IMR-90 (cell line): Measurements from ENCODE around the gene SLC6A20. TPM values are rescaled to one million over a fixed set of nuclear protein-coding genes. Genes with fewer than 3 reads are reported as not detected.

ENCODE experiments used
- ATAC-seq: fragments of 200-7000 bp; cut with Tn5 transposase; 2 replicates; pipeline ENCODE4 v1.9.1; 2020; ENCODE audit warnings: low read depth, mild to moderate bottlenecking, moderate library complexity
- BruUV-seq: library from RNA; stranded (reverse); fragments of 400-500 nt; replicated peaks from 2 replicates; lab custom pipeline; 2021; lab: Mats Ljungman, UMichigan
- CTCF ChIA-PET: fragments of 300-600 bp; formaldehyde crosslinking; extraction: SDS; loops from one replicate; lab custom pipeline; 2021; ENCODE audit warnings: antibody characterized with exemption; lab: Yijun Ruan, JAX
- POLR2A ChIA-PET: fragments of 300-600 bp; sonication (Branson Sonifier 250); formaldehyde crosslinking; loops from one replicate; lab custom pipeline; 2022; ENCODE audit warnings: antibody characterized with exemption; ENCODE audit not compliant: unreplicated experiment; lab: Charles Lee
- DNase-seq: peaks from one replicate; pipeline ENCODE4 v3.0.0; 2013
- H2AFZ ChIP-seq: replicated peaks from 2 replicates; pipeline ENCODE3; 2013; ENCODE audit warnings: low read length, mild to moderate bottlenecking; ENCODE audit not compliant: poor library complexity
- H2AK5ac ChIP-seq: 2 replicates; pipeline ENCODE4 v1.6.1; 2013; ENCODE audit warnings: low read depth, low read length, inconsistent platforms
- H2AK9ac ChIP-seq: replicated peaks from 2 replicates; pipeline ENCODE3; 2013; ENCODE audit warnings: mild to moderate bottlenecking, low read depth, low read length, moderate library complexity; ENCODE audit not compliant: poor library complexity
- H2BK120ac ChIP-seq: 2 replicates; pipeline ENCODE4 v1.6.1; 2013; ENCODE audit warnings: low read depth, low read length, inconsistent platforms
- H2BK15ac ChIP-seq: 3 replicates; pipeline ENCODE4 v1.6.1; 2013; ENCODE audit warnings: low read depth, low read length, inconsistent platforms
- H2BK20ac ChIP-seq: 2 replicates; pipeline ENCODE4 v1.6.1; 2013; ENCODE audit warnings: low read depth, mild to moderate bottlenecking, inconsistent platforms, low read length, moderate library complexity
- H2BK5ac ChIP-seq: 2 replicates; pipeline ENCODE4 v1.6.1; 2013; ENCODE audit warnings: mild to moderate bottlenecking, low read depth, low read length, inconsistent platforms; ENCODE audit not compliant: poor library complexity, severe bottlenecking
- H3K14ac ChIP-seq: replicated peaks from 2 replicates; pipeline ENCODE4 v1.6.1; 2013; ENCODE audit warnings: low read depth, low read length, inconsistent platforms
- H3K18ac ChIP-seq: 2 replicates; pipeline ENCODE4 v1.6.1; 2013; ENCODE audit warnings: low read depth, low read length, control low read depth
- H3K23ac ChIP-seq: 2 replicates; pipeline ENCODE4 v1.6.1; 2013; ENCODE audit warnings: low read depth, low read length, inconsistent platforms
- H3K27ac ChIP-seq: 2 replicates; pipeline ENCODE4 v1.5.1; 2013; ENCODE audit warnings: mild to moderate bottlenecking, control low read depth, low read length; ENCODE audit not compliant: insufficient read depth
- H3K27me3 ChIP-seq: 2 replicates; pipeline ENCODE4 v1.6.1; 2013; ENCODE audit warnings: low read length; ENCODE audit not compliant: control insufficient read depth, insufficient read depth
- H3K36me3 ChIP-seq: 2 replicates; pipeline ENCODE4 v1.6.1; 2013; ENCODE audit warnings: low read length, mixed read lengths; ENCODE audit not compliant: control insufficient read depth, insufficient read depth
- H3K4ac ChIP-seq: 2 replicates; pipeline ENCODE4 v1.6.1; 2013; ENCODE audit warnings: low read depth, low read length, inconsistent platforms
- H3K4me1 ChIP-seq: 2 replicates; pipeline ENCODE4 v1.6.1; 2013; ENCODE audit warnings: low read length, mixed read lengths; ENCODE audit not compliant: control insufficient read depth, insufficient read depth
- H3K4me2 ChIP-seq: 2 replicates; pipeline ENCODE4 v1.6.1; 2013; ENCODE audit warnings: low read depth, mild to moderate bottlenecking, control low read depth, low read length, moderate library complexity
- H3K4me3 ChIP-seq: 2 replicates; pipeline ENCODE4 v1.5.1; 2013; ENCODE audit warnings: low read depth, mild to moderate bottlenecking, control low read depth, low read length, moderate library complexity; ENCODE audit not compliant: insufficient read depth
- H3K56ac ChIP-seq: 2 replicates; pipeline ENCODE4 v1.6.1; 2013; ENCODE audit warnings: low read length, inconsistent platforms; ENCODE audit not compliant: insufficient read depth; ENCODE audit errors: extremely low read depth
- H3K79me1 ChIP-seq, 2 experiments: 2 replicates each; pipeline ENCODE4 v1.6.1; 2013; ENCODE audit warnings: low read length in 2 of 2, inconsistent platforms in 1 of 2, low read depth in 1 of 2
- H3K9ac ChIP-seq: 2 replicates; pipeline ENCODE4 v1.6.1; 2013; ENCODE audit warnings: low read depth, low read length, control low read depth
- H3K9me1 ChIP-seq: 2 replicates; pipeline ENCODE4 v1.6.1; 2013; ENCODE audit warnings: low read length, inconsistent platforms; ENCODE audit not compliant: insufficient read depth
- H3K9me3 ChIP-seq: 2 replicates; pipeline ENCODE4 v1.6.1; 2013; ENCODE audit warnings: low read length; ENCODE audit not compliant: control insufficient read depth, insufficient read depth
- H4K20me1 ChIP-seq: 2 replicates; pipeline ENCODE4 v1.6.1; 2013; ENCODE audit warnings: low read length, inconsistent platforms; ENCODE audit not compliant: insufficient read depth
- H4K5ac ChIP-seq: 2 replicates; pipeline ENCODE4 v1.6.1; 2013; ENCODE audit warnings: mild to moderate bottlenecking, low read depth, low read length, control low read depth
- H4K8ac ChIP-seq, 2 experiments: 2 replicates each; pipeline ENCODE4 v1.6.1; 2013; ENCODE audit warnings: low read depth in 2 of 2, low read length in 2 of 2, control low read depth in 1 of 2, inconsistent platforms in 1 of 2
- H4K91ac ChIP-seq: 2 replicates; pipeline ENCODE4 v1.6.1; 2013; ENCODE audit warnings: low read depth, low read length, inconsistent platforms; ENCODE audit not compliant: insufficient read depth
- BHLHE40 ChIP-seq: fragments of 150-350 bp; IDR thresholded peaks from 2 replicates; pipeline ENCODE4 v1.6.1; 2016; ENCODE audit warnings: mild to moderate bottlenecking, low read depth, low read length
- CEBPB ChIP-seq: IDR thresholded peaks from 2 replicates; pipeline ENCODE4 v1.6.1; 2012; ENCODE audit warnings: low read depth, low read length, improper control_type of control experiment
- CHD1 ChIP-seq: IDR thresholded peaks from 2 replicates; pipeline ENCODE4 v1.6.1; 2012; ENCODE audit warnings: low read depth, low read length, improper control_type of control experiment
- FOS ChIP-seq: fragments of 150-350 bp; IDR thresholded peaks from 2 replicates; pipeline ENCODE4 v1.6.1; 2016; ENCODE audit warnings: low read depth, low read length
- MXI1 ChIP-seq: IDR thresholded peaks from 2 replicates; pipeline ENCODE4 v1.6.1; 2012; ENCODE audit warnings: low read depth, mild to moderate bottlenecking, low read length, moderate library complexity, borderline replicate concordance
- NFE2L2 ChIP-seq: fragments of 150-350 bp; IDR thresholded peaks from 2 replicates; pipeline ENCODE4 v1.6.1; 2016; ENCODE audit warnings: low read depth, mild to moderate bottlenecking, low read length
- RCOR1 ChIP-seq: IDR thresholded peaks from 2 replicates; pipeline ENCODE4 v1.6.1; 2012; ENCODE audit warnings: mild to moderate bottlenecking, low read length, improper control_type of control experiment; ENCODE audit not compliant: insufficient replicate concordance
- SMC3 ChIP-seq: fragments of 150-350 bp; IDR thresholded peaks from 2 replicates; pipeline ENCODE4 v1.6.1; 2016; ENCODE audit warnings: low read depth, mild to moderate bottlenecking, antibody characterized with exemption, low read length, moderate library complexity
- whole genome bisulfite sequencing, 2 experiments: methylation state at CpG; one replicate each; pipeline versions ENCODE4 v1.1.5 to v1.1.7; 2013; ENCODE audit warnings: missing lambda C conversion rate in 2 of 2; ENCODE audit not compliant: insufficient read length in 1 of 2; ENCODE audit errors: extremely low coverage in 2 of 2; 5-methylcytosine and 5-hydroxymethylcytosine counted together
- dilution Hi-C: fragments of 300-500 bp; cut with HindIII; formaldehyde crosslinking; loops from one replicate; pipeline ENCODE4 v1.14.3; 2018; ENCODE audit warnings: low sequenced_read_pairs; ENCODE audit not compliant: unreplicated experiment
- in situ Hi-C: fragments of 300-500 bp; cut with MboI; formaldehyde crosslinking; loops from 3 replicates; pipeline ENCODE4 v1.14.3; 2019; ENCODE audit warnings: low sequenced_read_pairs, inconsistent platforms, mixed read lengths
- intact Hi-C: fragments of 100-400 bp; cut with micrococcal nuclease; formaldehyde crosslinking; loops from 2 replicates; pipeline ENCODE4 v1.10.0; 2022
- polyA plus RNA-seq, 3 experiments: library from polyadenylated mRNA; depleted of rRNA; stranded (reverse); fragments of >200 nt; gene quantifications; 2 replicates each; pipeline ENCODE4 v1.2.3, GENCODE V29; 2012; ENCODE audit warnings: low replicate concordance in 1 of 3
- total RNA-seq: library from RNA; depleted of rRNA; stranded (reverse); fragments of >200 nt; gene quantifications from 2 replicates; pipeline ENCODE4 v1.2.3, GENCODE V29; 2012
- TF ChIP-seq, protein P1 (sequence below): fragments of 150-350 bp; IDR thresholded peaks from 2 replicates; pipeline ENCODE4 v1.6.1; 2017; ENCODE audit warnings: mild to moderate bottlenecking, antibody characterized with exemption, low read length, low read depth
- TF ChIP-seq, protein P2 (sequence below): fragments of 150-350 bp; IDR thresholded peaks from 2 replicates; pipeline ENCODE4 v1.6.1; 2016; ENCODE audit warnings: low read depth, mild to moderate bottlenecking, low read length, moderate library complexity, borderline replicate concordance

SLC6A20 gene
- total and polyA plus RNA-seq, 2 of the 4 experiments (the other 2 are of a cell fraction) = not detected

DNA sequence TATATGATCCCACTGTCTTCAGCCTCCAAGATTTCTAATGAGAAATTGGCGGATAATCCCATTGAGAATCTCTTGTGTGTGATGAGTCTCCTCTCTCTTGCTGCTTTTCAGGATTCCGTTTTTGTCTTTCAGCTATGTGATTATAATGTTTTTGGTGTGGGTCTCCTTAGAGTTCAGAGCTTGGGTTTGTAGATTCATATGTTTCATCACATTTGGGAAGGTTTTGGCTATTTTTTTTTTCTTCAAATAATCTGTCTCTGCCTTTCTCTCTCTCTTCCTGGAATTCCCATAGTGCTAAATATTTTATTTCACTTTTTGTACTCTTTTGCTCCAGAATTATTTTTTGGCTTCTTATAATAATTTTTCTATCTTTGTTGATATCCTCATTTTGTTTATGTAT is 66.7 kb downstream of the SLC6A20 start:
- WGBS, 2 experiments = no CpG with 5 or more reads among the region's 2 CpGs
- Histone ChIP-seq H3K9ac (no peak overlapping the region), H2AFZ (no peak overlapping the region), H3K27me3 (no peaks in the 10 kb centered on the region), H4K20me1 (no peaks in the 10 kb centered on the region), H3K9me1 (peaks cover 2% of the 10 kb centered on the region; the same call in 1 of the 2 replicates), H4K91ac (no peak overlapping the region), H3K14ac (no peak overlapping the region), H3K56ac (no peak overlapping the region), H4K5ac (no peak overlapping the region), H3K36me3 (peaks cover 17% of the 10 kb centered on the region), H2BK5ac (no peak overlapping the region), H3K4ac (no peak overlapping the region), H3K18ac (no peak overlapping the region), H2AK5ac (no peak overlapping the region), H2BK20ac (no peak overlapping the region), H3K27ac (no peak overlapping the region), H3K4me1 (no peaks in the 10 kb centered on the region), H4K8ac (no peak overlapping the region), H3K4me3 (no peak overlapping the region), H3K4me2 (no peak overlapping the region), H3K79me1 (peaks cover 4 to 17% of the 10 kb centered on the region in 2 experiments), H2AK9ac (no peak overlapping the region), H3K9me3 (no peaks in the 10 kb centered on the region), H2BK15ac (no peak overlapping the region), H2BK120ac (no peak overlapping the region), H3K23ac (no peak overlapping the region)
- BruUV-seq = no TSS peak
- ChIA-PET CTCF (interaction anchor here (0.6 kb wide), 1 partner anchor 759 kb away, joined by 3 read pairs; no protein-coding TSS in a partner anchor), POLR2A (no interaction called here)
- no peak for ATAC-seq
- TF ChIP-seq BHLHE40 (no peak), MXI1 (no peak), CHD1 (no peak), NFE2L2 (no peak), FOS (no peak), CEBPB (no peak), RCOR1 (no peak), SMC3 (no peak)
- TF ChIP-seq, protein P1, sequence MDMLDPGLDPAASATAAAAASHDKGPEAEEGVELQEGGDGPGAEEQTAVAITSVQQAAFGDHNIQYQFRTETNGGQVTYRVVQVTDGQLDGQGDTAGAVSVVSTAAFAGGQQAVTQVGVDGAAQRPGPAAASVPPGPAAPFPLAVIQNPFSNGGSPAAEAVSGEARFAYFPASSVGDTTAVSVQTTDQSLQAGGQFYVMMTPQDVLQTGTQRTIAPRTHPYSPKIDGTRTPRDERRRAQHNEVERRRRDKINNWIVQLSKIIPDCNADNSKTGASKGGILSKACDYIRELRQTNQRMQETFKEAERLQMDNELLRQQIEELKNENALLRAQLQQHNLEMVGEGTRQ = no peak
- TF ChIP-seq, protein P2, sequence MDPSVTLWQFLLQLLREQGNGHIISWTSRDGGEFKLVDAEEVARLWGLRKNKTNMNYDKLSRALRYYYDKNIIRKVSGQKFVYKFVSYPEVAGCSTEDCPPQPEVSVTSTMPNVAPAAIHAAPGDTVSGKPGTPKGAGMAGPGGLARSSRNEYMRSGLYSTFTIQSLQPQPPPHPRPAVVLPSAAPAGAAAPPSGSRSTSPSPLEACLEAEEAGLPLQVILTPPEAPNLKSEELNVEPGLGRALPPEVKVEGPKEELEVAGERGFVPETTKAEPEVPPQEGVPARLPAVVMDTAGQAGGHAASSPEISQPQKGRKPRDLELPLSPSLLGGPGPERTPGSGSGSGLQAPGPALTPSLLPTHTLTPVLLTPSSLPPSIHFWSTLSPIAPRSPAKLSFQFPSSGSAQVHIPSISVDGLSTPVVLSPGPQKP = no peak
- in situ Hi-C loops = no loop called here
- DNase-seq = no peak
- dilution Hi-C loops = no loop called here
- intact Hi-C loops = loop anchor here (5.0 kb wide), 2 partner anchors 37 to 217 kb away; no protein-coding TSS in a partner anchor
